ENCODE results near the gene PSMB9. TPM values are rescaled to one million over a fixed set of nuclear protein-coding genes. Genes with fewer than 3 reads are reported as not detected.

PSMB9 gene
- total and polyA plus RNA-seq, 9 of the 15 experiments (the other 6 are each of a cell fraction or from before 2014, with no cell fraction given), result 1.1 to 3.7 (median 2.4) TPM

- TF ChIP-seq GATA2 (CRISPR knock-in tag; IDR thresholded peaks at IDR 0.05) (no peak), TCF7L2 (IDR thresholded peaks at IDR 0.05; ENCODE audit: low read depth, low read length) (no peak), RBFOX2 (IDR thresholded peaks at IDR 0.05; ENCODE audit: low read depth, low read length) (peak; percentile 84), YY1 (IDR thresholded peaks at IDR 0.05; ENCODE audit: borderline replicate concordance in 1 of 3, control insufficient read depth in 1 of 3, extremely low read depth in 1 of 3, insufficient read depth in 3 of 3, insufficient read length in 1 of 3, insufficient replicate concordance in 2 of 3, low read depth in 1 of 3, low read length in 2 of 3) (peak in 2 of 3 experiments; percentile 53 to 63), CBFA2T3 (IDR thresholded peaks at IDR 0.05) (0 out of 2 replicates have a peak, but pooled peaks have one; percentile 3), HNRNPK (IDR thresholded peaks at IDR 0.05; ENCODE audit: low read depth, low read length, poor library complexity, severe bottlenecking) (no peak), THRA (IDR thresholded peaks at IDR 0.05) (no peak), RBM22 (IDR thresholded peaks at IDR 0.05; ENCODE audit: low read depth, low read length, poor library complexity, severe bottlenecking) (no peak), CTBP1 (IDR thresholded peaks at IDR 0.05; ENCODE audit: borderline replicate concordance) (peak; percentile 74), FOXJ3 (CRISPR knock-in tag; IDR thresholded peaks at IDR 0.05) (no peak), GATAD2A (IDR thresholded peaks at IDR 0.05) (no peak), ZNF324 (CRISPR knock-in tag; IDR thresholded peaks at IDR 0.05) (no peak), ZNF696 (CRISPR knock-in tag; conservative IDR thresholded peaks at IDR 0.05) (no peak)
- TF ChIP-seq, protein P1, sequence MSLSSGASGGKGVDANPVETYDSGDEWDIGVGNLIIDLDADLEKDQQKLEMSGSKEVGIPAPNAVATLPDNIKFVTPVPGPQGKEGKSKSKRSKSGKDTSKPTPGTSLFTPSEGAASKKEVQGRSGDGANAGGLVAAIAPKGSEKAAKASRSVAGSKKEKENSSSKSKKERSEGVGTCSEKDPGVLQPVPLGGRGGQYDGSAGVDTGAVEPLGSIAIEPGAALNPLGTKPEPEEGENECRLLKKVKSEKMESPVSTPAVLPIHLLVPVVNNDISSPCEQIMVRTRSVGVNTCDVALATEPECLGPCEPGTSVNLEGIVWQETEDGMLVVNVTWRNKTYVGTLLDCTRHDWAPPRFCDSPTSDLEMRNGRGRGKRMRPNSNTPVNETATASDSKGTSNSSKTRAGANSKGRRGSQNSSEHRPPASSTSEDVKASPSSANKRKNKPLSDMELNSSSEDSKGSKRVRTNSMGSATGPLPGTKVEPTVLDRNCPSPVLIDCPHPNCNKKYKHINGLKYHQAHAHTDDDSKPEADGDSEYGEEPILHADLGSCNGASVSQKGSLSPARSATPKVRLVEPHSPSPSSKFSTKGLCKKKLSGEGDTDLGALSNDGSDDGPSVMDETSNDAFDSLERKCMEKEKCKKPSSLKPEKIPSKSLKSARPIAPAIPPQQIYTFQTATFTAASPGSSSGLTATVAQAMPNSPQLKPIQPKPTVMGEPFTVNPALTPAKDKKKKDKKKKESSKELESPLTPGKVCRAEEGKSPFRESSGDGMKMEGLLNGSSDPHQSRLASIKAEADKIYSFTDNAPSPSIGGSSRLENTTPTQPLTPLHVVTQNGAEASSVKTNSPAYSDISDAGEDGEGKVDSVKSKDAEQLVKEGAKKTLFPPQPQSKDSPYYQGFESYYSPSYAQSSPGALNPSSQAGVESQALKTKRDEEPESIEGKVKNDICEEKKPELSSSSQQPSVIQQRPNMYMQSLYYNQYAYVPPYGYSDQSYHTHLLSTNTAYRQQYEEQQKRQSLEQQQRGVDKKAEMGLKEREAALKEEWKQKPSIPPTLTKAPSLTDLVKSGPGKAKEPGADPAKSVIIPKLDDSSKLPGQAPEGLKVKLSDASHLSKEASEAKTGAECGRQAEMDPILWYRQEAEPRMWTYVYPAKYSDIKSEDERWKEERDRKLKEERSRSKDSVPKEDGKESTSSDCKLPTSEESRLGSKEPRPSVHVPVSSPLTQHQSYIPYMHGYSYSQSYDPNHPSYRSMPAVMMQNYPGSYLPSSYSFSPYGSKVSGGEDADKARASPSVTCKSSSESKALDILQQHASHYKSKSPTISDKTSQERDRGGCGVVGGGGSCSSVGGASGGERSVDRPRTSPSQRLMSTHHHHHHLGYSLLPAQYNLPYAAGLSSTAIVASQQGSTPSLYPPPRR (CRISPR knock-in tag; IDR thresholded peaks at IDR 0.05; ENCODE audit: borderline replicate concordance), result 0 out of 2 replicates have a peak, but pooled peaks have one; percentile 22
- TF ChIP-seq, protein P2, sequence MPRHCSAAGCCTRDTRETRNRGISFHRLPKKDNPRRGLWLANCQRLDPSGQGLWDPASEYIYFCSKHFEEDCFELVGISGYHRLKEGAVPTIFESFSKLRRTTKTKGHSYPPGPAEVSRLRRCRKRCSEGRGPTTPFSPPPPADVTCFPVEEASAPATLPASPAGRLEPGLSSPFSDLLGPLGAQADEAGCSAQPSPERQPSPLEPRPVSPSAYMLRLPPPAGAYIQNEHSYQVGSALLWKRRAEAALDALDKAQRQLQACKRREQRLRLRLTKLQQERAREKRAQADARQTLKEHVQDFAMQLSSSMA (CRISPR knock-in tag; IDR thresholded peaks at IDR 0.05), result no peak
- TF ChIP-seq, protein P3, sequence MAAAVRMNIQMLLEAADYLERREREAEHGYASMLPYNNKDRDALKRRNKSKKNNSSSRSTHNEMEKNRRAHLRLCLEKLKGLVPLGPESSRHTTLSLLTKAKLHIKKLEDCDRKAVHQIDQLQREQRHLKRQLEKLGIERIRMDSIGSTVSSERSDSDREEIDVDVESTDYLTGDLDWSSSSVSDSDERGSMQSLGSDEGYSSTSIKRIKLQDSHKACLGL (CRISPR knock-in tag; IDR thresholded peaks at IDR 0.05; ENCODE audit: borderline replicate concordance, poor library complexity, severe bottlenecking), result no peak
- TF ChIP-seq, protein P4, sequence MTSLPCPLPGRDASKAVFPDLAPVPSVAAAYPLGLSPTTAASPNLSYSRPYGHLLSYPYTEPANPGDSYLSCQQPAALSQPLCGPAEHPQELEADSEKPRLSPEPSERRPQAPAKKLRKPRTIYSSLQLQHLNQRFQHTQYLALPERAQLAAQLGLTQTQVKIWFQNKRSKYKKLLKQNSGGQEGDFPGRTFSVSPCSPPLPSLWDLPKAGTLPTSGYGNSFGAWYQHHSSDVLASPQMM (CRISPR knock-in tag; IDR thresholded peaks at IDR 0.05), result no peak
- TF ChIP-seq, protein P5, sequence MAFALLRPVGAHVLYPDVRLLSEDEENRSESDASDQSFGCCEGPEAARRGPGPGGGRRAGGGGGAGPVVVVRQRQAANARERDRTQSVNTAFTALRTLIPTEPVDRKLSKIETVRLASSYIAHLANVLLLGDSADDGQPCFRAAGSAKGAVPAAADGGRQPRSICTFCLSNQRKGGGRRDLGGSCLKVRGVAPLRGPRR (CRISPR knock-in tag; IDR thresholded peaks at IDR 0.05), result no peak
These were observed 15.7 kb upstream of the PSMB9 start, which contains the start of gene TAP2 (continued) for GRCh38 chr6:32838114-32838958.

Measured in K562 (cell line).